Endothelial cell of umbilical vein (primary cell): ENCODE data around the gene TRAK1. TPM values are rescaled to one million over a fixed set of nuclear protein-coding genes. Genes with fewer than 3 reads are reported as not detected.

Experiments
- BruUV-seq: library from RNA; stranded (reverse); fragments of 400-500 nt; replicated peaks from 2 replicates; lab custom pipeline; 2021; lab: Mats Ljungman, UMichigan
- CTCF ChIA-PET: fragments of 300-600, 350-600 bp; sonication (Branson Sonifier 250); formaldehyde crosslinking; loops from one replicate; lab custom pipeline; 2021; ENCODE audit warnings: antibody characterized with exemption, inconsistent platforms; lab: Charles Lee
- POLR2A ChIA-PET: fragments of 300-600, 350-600 bp; sonication (Branson Sonifier 250); formaldehyde crosslinking; loops from one replicate; lab custom pipeline; 2021; ENCODE audit warnings: antibody characterized with exemption, inconsistent platforms; lab: Charles Lee
- DNase-seq: peaks from one replicate; pipeline ENCODE4 v3.0.0-alpha.2; 2011; ENCODE audit warnings: low read depth, low spot score
- FAIRE-seq: peaks from 2 replicates; lab custom pipeline; 2011; peaks lifted over from hg19 to GRCh38; lab: Jason Lieb, UNC
- H2AFZ ChIP-seq: 2 replicates; pipeline ENCODE4 v1.6.0; 2012; ENCODE audit warnings: low read depth, low read length, control low read depth, inconsistent platforms
- H3K27ac ChIP-seq: 2 replicates; pipeline ENCODE4 v1.5.1; 2011; ENCODE audit warnings: low read depth, mild to moderate bottlenecking, control low read depth, low read length, moderate library complexity; ENCODE audit not compliant: insufficient read depth
- H3K27me3 ChIP-seq, 2 experiments: 2 replicates each; pipeline versions ENCODE4 v1.6.0 to v1.6.1; 2011; ENCODE audit warnings: low read length in 2 of 2, mixed read lengths in 1 of 2; ENCODE audit not compliant: control insufficient read depth in 2 of 2, insufficient read depth in 2 of 2
- H3K36me3 ChIP-seq, 2 experiments: 2 replicates in 1 of 2; 3 replicates in 1 of 2; pipeline ENCODE4 v1.5.1; 2011; ENCODE audit warnings: low read length in 2 of 2, mild to moderate bottlenecking in 1 of 2, moderate library complexity in 1 of 2; ENCODE audit not compliant: control insufficient read depth in 2 of 2, insufficient read depth in 2 of 2; ENCODE audit errors: extremely low read depth in 1 of 2
- H3K4me1 ChIP-seq: 3 replicates; pipeline ENCODE4 v1.5.1; 2011; ENCODE audit warnings: mild to moderate bottlenecking, low read length; ENCODE audit not compliant: control insufficient read depth, insufficient read depth; ENCODE audit errors: extremely low read depth
- H3K4me2 ChIP-seq: 2 replicates; pipeline ENCODE4 v1.6.1; 2011; ENCODE audit warnings: low read length, control low read depth, mixed read lengths; ENCODE audit not compliant: insufficient read depth
- H3K4me3 ChIP-seq, 3 experiments: fragments of 200-600 bp in 1 of 3; sonication (generic), shearing (Covaris generic) in 1 of 3; replicated peaks in 1 of 3; 2 replicates each; pipeline ENCODE4 v1.5.1; 2011 to 2016; ENCODE audit warnings: control low read depth in 3 of 3, low read length in 3 of 3, mild to moderate bottlenecking in 2 of 3, inconsistent platforms in 1 of 3, low read depth in 1 of 3, moderate library complexity in 1 of 3; ENCODE audit not compliant: insufficient read depth in 1 of 3
- H3K79me2 ChIP-seq: 2 replicates; pipeline ENCODE4 v1.6.0; 2012; ENCODE audit warnings: low read length, inconsistent platforms; ENCODE audit not compliant: control insufficient read depth, insufficient read depth
- H3K9ac ChIP-seq: replicated peaks from 2 replicates; pipeline ENCODE3; 2011; ENCODE audit warnings: low read length, control low read depth; ENCODE audit not compliant: insufficient read depth; ENCODE audit errors: extremely low read depth
- H3K9me1 ChIP-seq: replicated peaks from 3 replicates; pipeline ENCODE4 v1.6.0; 2011; ENCODE audit warnings: mild to moderate bottlenecking, low read length; ENCODE audit not compliant: control insufficient read depth, insufficient read depth; ENCODE audit errors: extremely low read depth
- H3K9me3 ChIP-seq: replicated peaks from 2 replicates; pipeline ENCODE4 v1.5.1; 2012; ENCODE audit warnings: low read length, inconsistent platforms; ENCODE audit not compliant: control insufficient read depth, insufficient read depth
- H4K20me1 ChIP-seq: replicated peaks from 2 replicates; pipeline ENCODE3; 2011; ENCODE audit warnings: mild to moderate bottlenecking, low read length; ENCODE audit not compliant: control insufficient read depth, insufficient read depth; ENCODE audit errors: extremely low read depth
- CTCF ChIP-seq, 2 donors: IDR thresholded peaks; 1 replicate in 1 of 2; 2 replicates in 1 of 2; pipeline ENCODE4 v1.5.1; 2011; ENCODE audit warnings: low read length in 2 of 2, mild to moderate bottlenecking in 2 of 2, moderate library complexity in 2 of 2, control low read depth in 1 of 2, inconsistent platforms in 1 of 2, low read depth in 1 of 2; ENCODE audit not compliant: insufficient read depth in 1 of 2; ENCODE audit errors: extremely low read depth in 1 of 2
- EZH2 ChIP-seq: IDR thresholded peaks from 2 replicates; pipeline ENCODE4 v1.6.1; 2012; ENCODE audit warnings: borderline replicate concordance, low read depth, mild to moderate bottlenecking, moderate library complexity, low read length, inconsistent platforms; ENCODE audit not compliant: severe bottlenecking
- FOS ChIP-seq: IDR thresholded peaks from 2 replicates; pipeline ENCODE4 v1.6.1; 2011; ENCODE audit warnings: mild to moderate bottlenecking, low read length, moderate library complexity, borderline replicate concordance; ENCODE audit not compliant: insufficient read depth
- GATA2 ChIP-seq: IDR thresholded peaks from 2 replicates; pipeline ENCODE4 v1.7.0; 2011; ENCODE audit warnings: low read depth, mild to moderate bottlenecking, moderate library complexity, mixed read lengths, low read length; ENCODE audit not compliant: insufficient read length, insufficient read depth
- JUN ChIP-seq: IDR thresholded peaks from 2 replicates; pipeline ENCODE4 v1.6.1; 2011; ENCODE audit warnings: borderline replicate concordance, low read depth; ENCODE audit not compliant: insufficient read length, insufficient read depth
- MAX ChIP-seq: IDR thresholded peaks from 2 replicates; pipeline ENCODE4 v1.6.1; 2011; ENCODE audit not compliant: insufficient read depth, insufficient read length
- MYC ChIP-seq: IDR thresholded peaks from one replicate; pipeline ENCODE4 v1.6.1; 2011; ENCODE audit warnings: mild to moderate bottlenecking, low read depth, low read length
- POLR2A ChIP-seq: IDR thresholded peaks from 2 replicates; pipeline ENCODE4 v1.6.1; 2012; ENCODE audit warnings: low read depth, mild to moderate bottlenecking, control low read depth, low read length
- POLR2AphosphoS5 ChIP-seq: IDR thresholded peaks from 2 replicates; pipeline ENCODE4 v1.6.1; 2012; ENCODE audit warnings: low read depth, mild to moderate bottlenecking, control low read depth, low read length, moderate library complexity; ENCODE audit not compliant: insufficient read depth
- dilution Hi-C: fragments of 300-500 bp; cut with MboI; formaldehyde crosslinking; loops from one replicate; pipeline ENCODE4 v1.15.0; 2019; ENCODE audit warnings: low sequenced_read_pairs; ENCODE audit not compliant: extremely low pct_ligation_motif_present
- intact Hi-C: fragments of 100-400 bp; cut with micrococcal nuclease; formaldehyde crosslinking; loops from one replicate; pipeline ENCODE4 v1.10.0; 2022
- polyA plus RNA-seq, 4 experiments: library from polyadenylated mRNA; depleted of rRNA in 3 of 4; stranded (reverse) in 3 of 4; unstranded in 1 of 4; fragments of >200 nt; gene quantifications; 2 replicates each; pipeline versions ENCODE4 v1.2.1 to v1.2.3, GENCODE V29; 2011 to 2012; ENCODE audit warnings: missing spikeins in 1 of 4
- total RNA-seq: library from RNA; stranded (reverse); gene quantifications from 2 replicates; pipeline ENCODE4 v1.2.3, GENCODE V29; 2021

The TRAK1 gene
- total and polyA plus RNA-seq, 2 donors (not counting 3 experiments of a cell fraction or from before 2014, with no cell fraction given): 38.5 to 59.6 TPM

- H3K27me3 ChIP-seq: no peaks in the 10 kb centered on the region
- peaks cover 4% of the 10 kb centered on the region for H3K79me2 ChIP-seq
- FAIRE-seq (no peak), DNase-seq (no peak)
- H3K4me3 ChIP-seq: no peak overlapping the region
- H3K27ac ChIP-seq: no peak overlapping the region
- no peak overlapping the region for H3K9ac ChIP-seq
- POLR2A ChIA-PET: no interaction called here
- H3K9me1 ChIP-seq: no peaks in the 10 kb centered on the region
- H3K4me1 ChIP-seq: peaks cover 31% of the 10 kb centered on the region
- intact Hi-C loops: no loop called here
- no peak for TF ChIP-seq EZH2
- TF ChIP-seq CTCF (IDR thresholded peaks at IDR 0.05; ENCODE audit: extremely low read depth in 1 of 2, insufficient read depth in 1 of 2, low read depth in 1 of 2, low read length in 2 of 2): no peak
- no peak for TF ChIP-seq MAX
- TF ChIP-seq POLR2AphosphoS5: no peak
- TF ChIP-seq FOS: no peak
- TF ChIP-seq POLR2A: no peak
- no peak for TF ChIP-seq MYC
- TF ChIP-seq JUN: no peak
- no peak for TF ChIP-seq GATA2
- BruUV-seq: no TSS peak
- H2AFZ ChIP-seq: no peak overlapping the region
- peaks cover 3 to 7% of the 10 kb centered on the region in 2 experiments for H3K36me3 ChIP-seq
- no peaks in the 10 kb centered on the region for H4K20me1 ChIP-seq
- no peak overlapping the region for H3K4me2 ChIP-seq
- H3K9me3 ChIP-seq: no peaks in the 10 kb centered on the region
- CTCF ChIA-PET: interaction anchor here (0.7 to 4.4 kb wide), 2 partner anchors 68 to 70 kb away, joined by 4 to 36 read pairs; no protein-coding TSS in a partner anchor
- dilution Hi-C loops: no loop called here
These were observed 96.8 kb downstream of the TRAK1 start for GRCh38 chr3:42187936-42188335.
